GM15510 (cell line): ENCODE data around the gene MN1.

Source experiments
- POLR2A ChIP-seq: IDR thresholded peaks from 3 replicates; pipeline ENCODE4 v1.6.1; 2011; ENCODE audit warnings: borderline replicate concordance; ENCODE audit not compliant: insufficient read length; ENCODE audit errors: extremely low read depth

The MN1 gene

GRCh38 chr22:27730641-27731433, 70.7 kb downstream of the MN1 start:
- TF ChIP-seq POLR2A: no peak

- TF ChIP-seq POLR2A: no peak
These were observed 72.3 kb downstream of the MN1 start for GRCh38 chr22:27729246-27729645.

GRCh38 chr22:27727673-27728451, 73.7 kb downstream of the MN1 start:
- TF ChIP-seq POLR2A: no peak

- TF ChIP-seq POLR2A: no peak
These were observed 74.7 kb downstream of the MN1 start for GRCh38 chr22:27726686-27727449.

- TF ChIP-seq POLR2A: no peak
These were observed 75.2 kb downstream of the MN1 start for GRCh38 chr22:27726331-27726685.

GRCh38 chr22:27725661-27726060, 75.9 kb downstream of the MN1 start:
- TF ChIP-seq POLR2A: no peak

GRCh38 chr22:27724709-27725108, 76.8 kb downstream of the MN1 start:
- no peak for TF ChIP-seq POLR2A

- TF ChIP-seq POLR2A: no peak
These were observed 77.4 kb downstream of the MN1 start for GRCh38 chr22:27724157-27724556.

GRCh38 chr22:27723708-27724107, 77.8 kb downstream of the MN1 start:
- TF ChIP-seq POLR2A: no peak

- no peak for TF ChIP-seq POLR2A
These were observed 78.4 kb downstream of the MN1 start for GRCh38 chr22:27723158-27723557.

GRCh38 chr22:27720860-27721259, 80.7 kb downstream of the MN1 start:
- no peak for TF ChIP-seq POLR2A

GRCh38 chr22:27719535-27720227, 81.9 kb downstream of the MN1 start:
- TF ChIP-seq POLR2A: no peak

GRCh38 chr22:27719036-27719347, 82.6 kb downstream of the MN1 start:
- no peak for TF ChIP-seq POLR2A

- TF ChIP-seq POLR2A: no peak
These were observed 83.1 kb downstream of the MN1 start for GRCh38 chr22:27718186-27719035.

- no peak for TF ChIP-seq POLR2A
These were observed 84.5 kb downstream of the MN1 start for GRCh38 chr22:27717094-27717493.

GRCh38 chr22:27716074-27716473, 85.5 kb downstream of the MN1 start:
- TF ChIP-seq POLR2A: no peak
